VCaP (cell line): Measurements from ENCODE around the gene LYL1.

Experiments used
- H3K27ac ChIP-seq: fragments of 450-650 bp; 2 replicates; pipeline ENCODE4 v1.5.1; 2017
- CTCF ChIP-seq: fragments of 450-650 bp; conservative IDR thresholded peaks from 2 replicates; pipeline ENCODE4 v1.5.1; 2017; ENCODE audit warnings: mild to moderate bottlenecking, moderate library complexity

Gene LYL1

DNA sequence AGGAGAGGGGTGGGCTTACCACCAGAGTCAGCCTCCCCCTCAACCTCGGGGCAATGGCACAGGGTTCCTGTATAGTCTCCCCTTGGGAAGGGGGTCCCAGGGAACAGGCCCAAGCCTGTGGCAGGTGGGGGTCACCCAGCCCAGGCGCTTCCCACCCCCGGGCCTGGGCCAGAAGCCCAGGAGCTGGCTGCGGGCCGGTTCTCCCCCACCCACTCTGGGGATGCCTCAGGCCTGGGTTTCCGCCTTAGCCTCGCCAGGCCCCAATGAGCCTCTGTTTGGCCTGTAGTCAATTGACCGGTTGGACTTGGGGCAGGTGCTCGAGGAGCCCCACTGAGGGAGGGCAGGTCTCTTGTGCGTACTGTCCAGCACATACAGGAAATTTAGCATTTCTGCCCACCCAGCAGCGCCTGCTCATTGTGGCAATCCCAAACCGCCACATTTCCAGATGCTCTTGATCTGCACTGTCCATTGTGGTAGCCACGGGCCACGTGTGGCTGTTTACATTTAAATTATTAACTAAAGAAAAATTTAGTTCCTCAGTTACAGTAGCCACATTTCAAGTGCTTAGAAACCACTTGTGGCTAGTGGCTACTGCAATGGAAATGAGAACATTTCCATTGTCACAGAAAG is 9.9 kb downstream of the LYL1 start:
- H3K27ac ChIP-seq = peak overlapping the region; percentile 20; the same call in 1 of the 2 replicates
- TF ChIP-seq CTCF = no peak

GRCh38 chr19:13092158-13092543 is 10.5 kb downstream of the LYL1 start:
- H3K27ac ChIP-seq = peak overlapping the region; percentile 20; the same call in 1 of the 2 replicates
- TF ChIP-seq CTCF = no peak

GRCh38 chr19:13091400-13092157 is 11.1 kb downstream of the LYL1 start:
- TF ChIP-seq CTCF = no peak
- peak overlapping the region; percentile 20; the same call in 1 of the 2 replicates for H3K27ac ChIP-seq

- no peak for TF ChIP-seq CTCF
- peak overlapping the region; percentile 26; the same call in 1 of the 2 replicates for H3K27ac ChIP-seq
Measured at GRCh38 chr19:13090511-13091231, 12.0 kb downstream of the LYL1 start.

GRCh38 chr19:13089857-13090507 is 12.7 kb downstream of the LYL1 start:
- peak overlapping the region; percentile 26; the same call in 1 of the 2 replicates for H3K27ac ChIP-seq
- TF ChIP-seq CTCF = no peak

GRCh38 chr19:13089139-13089856 is 13.4 kb downstream of the LYL1 start:
- TF ChIP-seq CTCF = peak; percentile 18; the same call in 1 of the 2 replicates
- peak overlapping the region; percentile 26; the same call in 1 of the 2 replicates for H3K27ac ChIP-seq
